HG02885 (cell line): ENCODE results near the gene HIKESHI.

Source experiments
- ATAC-seq: cut with Tn5 transposase; IDR thresholded peaks from one replicate; pipeline ENCODE4 v1.9.1; 2021; ENCODE audit warnings: mild to moderate bottlenecking; ENCODE audit not compliant: unreplicated experiment, poor library complexity

The HIKESHI gene

GRCh38 chr11:86370922-86371594 is 69.0 kb downstream of the HIKESHI start:
- no peak for ATAC-seq

- ATAC-seq = no peak
Measured at GRCh38 chr11:86372041-86372440, 70.0 kb downstream of the HIKESHI start.

GRCh38 chr11:86372586-86372985 is 70.5 kb downstream of the HIKESHI start:
- no peak for ATAC-seq

- ATAC-seq = no peak
Measured at GRCh38 chr11:86374069-86374468, 72.0 kb downstream of the HIKESHI start.

- no peak for ATAC-seq
Measured at GRCh38 chr11:86374586-86374985, 72.5 kb downstream of the HIKESHI start, which contains the start of gene CCDC81. Gene CCDC81, plus strand, starts transcription at chr11:86374887. Its CDS starts 277 bp downstream, at chr11:86375164.

- no peak for ATAC-seq
Measured at GRCh38 chr11:86377972-86378371, 75.9 kb downstream of the HIKESHI start.

GRCh38 chr11:86380295-86381059 is 78.4 kb downstream of the HIKESHI start:
- ATAC-seq = no peak

GRCh38 chr11:86383041-86383955 is 81.3 kb downstream of the HIKESHI start:
- no peak for ATAC-seq

GRCh38 chr11:86386283-86386682 is 84.2 kb downstream of the HIKESHI start:
- no peak for ATAC-seq

GRCh38 chr11:86386746-86387145 is 84.7 kb downstream of the HIKESHI start:
- no peak for ATAC-seq

- ATAC-seq = no peak
Measured at GRCh38 chr11:86388198-86388597, 86.2 kb downstream of the HIKESHI start.

- no peak for ATAC-seq
Measured at GRCh38 chr11:86390487-86390886, 88.4 kb downstream of the HIKESHI start.

GRCh38 chr11:86395061-86395551 is 93.1 kb downstream of the HIKESHI start:
- ATAC-seq = no peak
